Activated naive CD8-positive, alpha-beta T cell treated with anti-CD3 and anti-CD28 coated beads, Interleukin-2, amount 50 U/mL, for 16 hours (primary cell): ENCODE data around the gene ZNF32.

ENCODE experiments used
- DNase-seq: peaks from one replicate; pipeline ENCODE4 v3.0.0-alpha.2; 2020; ENCODE audit warnings: low read depth, low spot score

Gene ZNF32

DNA sequence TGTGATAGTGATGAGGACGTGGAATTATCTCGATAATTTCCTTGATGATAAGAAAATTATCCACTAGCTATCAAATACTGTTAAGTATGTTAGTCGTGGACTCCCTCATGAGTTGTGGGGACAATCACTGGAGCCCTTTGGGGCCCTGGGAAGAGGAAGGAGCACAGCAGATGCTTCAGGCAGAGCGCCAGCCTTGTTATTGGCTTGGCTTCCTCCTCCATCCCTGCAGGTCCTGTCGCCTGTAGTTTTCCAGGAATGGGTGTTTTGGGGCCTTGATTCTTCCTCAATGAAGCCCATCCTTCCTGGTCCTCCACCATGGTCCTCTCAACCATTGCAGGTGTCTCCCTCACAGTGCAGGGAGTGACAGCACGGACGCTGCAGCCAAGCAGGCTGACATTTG lies 32.5 kb upstream of the ZNF32 start:
- DNase-seq, result no peak

DNA sequence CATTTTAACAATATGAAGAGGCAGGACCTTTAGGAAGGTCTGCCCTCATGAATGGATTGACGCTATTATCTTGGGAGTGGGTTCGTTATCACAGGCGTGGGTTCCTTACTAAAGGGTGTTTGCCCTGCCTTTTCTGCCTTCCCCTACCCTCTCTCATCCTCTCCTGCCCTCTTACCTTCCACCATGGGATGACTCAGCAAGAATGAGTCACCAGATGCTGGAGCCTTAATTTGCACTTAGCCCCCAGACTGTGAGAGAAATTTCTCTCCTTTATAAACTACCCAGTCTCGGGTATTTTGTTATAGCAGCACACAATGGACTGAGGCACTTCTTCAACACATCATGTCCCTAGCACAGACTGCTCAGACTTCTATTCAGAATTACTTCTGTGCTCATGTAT lies 31.4 kb upstream of the ZNF32 start:
- no peak for DNase-seq

GRCh38 chr10:43679509-43679908 lies 30.8 kb upstream of the ZNF32 start:
- no peak for DNase-seq

DNA sequence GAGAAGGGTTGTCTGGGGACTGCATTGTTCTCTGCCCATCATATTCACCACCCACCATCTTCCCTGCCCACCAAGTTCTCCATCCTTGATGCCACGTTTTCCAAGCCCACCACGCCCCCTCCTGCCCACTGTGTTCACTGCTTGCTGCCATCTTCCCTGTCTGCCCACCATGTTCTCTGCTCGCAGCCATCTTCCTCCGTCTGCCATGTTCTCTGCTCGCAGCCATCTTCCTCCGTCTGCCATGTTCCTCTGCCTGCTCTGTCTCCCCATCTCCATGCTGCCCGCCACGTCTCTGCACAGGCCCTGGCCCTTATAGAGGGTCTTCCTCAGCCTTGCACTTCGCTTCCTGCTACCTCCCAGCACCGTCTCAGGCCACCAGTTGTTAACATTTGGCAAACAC lies 30.0 kb upstream of the ZNF32 start:
- DNase-seq, result no peak

DNA sequence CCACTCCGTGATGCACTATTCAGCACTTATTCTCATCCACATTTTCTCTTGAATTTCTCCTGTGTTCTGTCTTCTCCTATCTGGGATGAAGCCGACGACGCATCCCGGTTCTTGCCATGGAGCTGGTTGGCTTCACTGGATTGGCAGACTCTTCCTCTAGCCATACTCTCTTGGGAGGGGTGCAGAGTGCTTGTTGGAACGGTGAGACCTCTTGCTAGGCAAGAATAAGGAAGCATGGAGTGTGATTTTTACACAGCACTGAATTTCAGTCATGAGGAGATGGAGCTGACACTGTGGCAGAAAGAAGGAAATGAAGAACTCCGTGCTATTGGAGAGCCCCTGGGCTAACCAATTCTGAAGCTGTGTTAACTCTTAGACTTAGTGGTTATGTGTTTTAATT lies 28.2 kb upstream of the ZNF32 start:
- DNase-seq, result no peak

GRCh38 chr10:43676331-43676730 lies 27.6 kb upstream of the ZNF32 start:
- DNase-seq, result no peak

DNA sequence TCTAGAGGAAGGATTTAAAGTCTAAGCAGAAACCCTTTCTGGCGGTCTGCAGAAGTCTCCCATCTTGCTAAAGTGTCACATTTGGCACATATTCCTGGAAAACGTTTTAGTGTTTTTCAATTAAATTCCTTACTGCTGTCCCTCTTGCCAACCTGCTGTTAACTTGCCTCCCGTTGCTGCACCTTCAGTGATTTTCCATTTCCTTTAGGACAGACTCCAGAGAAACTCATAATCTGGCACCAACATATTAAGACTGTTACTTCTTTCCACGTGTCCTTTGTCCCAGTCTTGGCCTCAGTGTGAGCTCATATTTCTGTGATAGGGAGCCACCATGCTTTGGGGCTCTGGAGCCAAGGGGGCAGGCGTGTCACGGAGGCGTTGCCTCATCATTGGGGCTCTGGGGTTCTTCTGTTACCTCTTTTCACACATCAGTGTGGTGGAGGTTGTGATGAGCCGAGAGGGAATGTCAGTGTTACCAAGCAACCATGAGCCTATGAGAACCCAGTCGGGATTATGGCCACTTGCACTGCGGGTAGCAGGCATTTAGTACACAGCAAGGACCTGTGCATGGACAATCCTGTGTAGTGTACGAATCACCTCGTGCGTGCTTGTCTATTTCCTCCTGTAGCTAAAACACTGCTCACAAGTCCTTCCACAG lies 26.0 kb upstream of the ZNF32 start:
- DNase-seq, result no peak

GRCh38 chr10:43673471-43673870 lies 24.8 kb upstream of the ZNF32 start:
- no peak for DNase-seq

DNA sequence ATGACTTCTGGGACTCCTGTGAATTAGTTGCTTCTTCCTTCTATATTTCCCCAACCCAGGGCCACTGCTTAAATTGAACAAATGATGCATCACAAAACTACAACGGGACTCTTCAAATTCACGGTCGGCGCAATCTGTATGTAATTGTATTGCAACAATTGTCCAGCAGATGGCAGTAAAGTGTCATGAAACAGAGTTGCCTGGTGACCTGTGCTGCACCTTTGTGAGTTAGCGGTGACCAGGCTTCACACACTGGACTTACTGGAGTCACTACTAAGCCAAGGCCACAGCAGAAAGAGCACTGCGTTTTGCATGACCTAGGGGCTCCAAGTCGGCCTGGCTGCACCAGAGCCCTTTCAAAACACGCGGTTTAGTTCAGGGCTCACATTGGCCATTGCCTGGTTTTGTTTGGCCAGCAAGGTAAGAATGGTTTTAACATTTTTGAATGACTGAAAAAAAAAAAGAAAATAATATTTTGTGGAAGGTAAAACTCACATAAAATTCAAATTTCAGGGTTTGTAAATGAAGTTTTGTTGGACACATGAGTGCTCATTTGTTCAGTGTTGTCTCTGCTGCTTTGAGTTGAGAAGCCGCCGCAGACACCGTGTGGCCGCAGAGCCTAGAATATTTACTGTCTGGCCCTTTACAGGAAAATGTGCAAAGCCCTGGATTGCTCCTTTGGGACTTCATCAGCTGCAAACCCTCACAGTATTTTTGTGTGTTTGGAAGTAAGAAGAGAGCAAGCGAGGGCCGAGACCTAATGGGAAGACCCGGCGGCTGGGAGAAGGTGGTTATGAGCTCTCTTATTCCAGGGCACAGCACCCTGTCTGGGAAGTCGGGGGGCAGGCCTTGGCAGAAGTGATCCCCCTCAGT lies 23.2 kb upstream of the ZNF32 start:
- no peak for DNase-seq

DNA sequence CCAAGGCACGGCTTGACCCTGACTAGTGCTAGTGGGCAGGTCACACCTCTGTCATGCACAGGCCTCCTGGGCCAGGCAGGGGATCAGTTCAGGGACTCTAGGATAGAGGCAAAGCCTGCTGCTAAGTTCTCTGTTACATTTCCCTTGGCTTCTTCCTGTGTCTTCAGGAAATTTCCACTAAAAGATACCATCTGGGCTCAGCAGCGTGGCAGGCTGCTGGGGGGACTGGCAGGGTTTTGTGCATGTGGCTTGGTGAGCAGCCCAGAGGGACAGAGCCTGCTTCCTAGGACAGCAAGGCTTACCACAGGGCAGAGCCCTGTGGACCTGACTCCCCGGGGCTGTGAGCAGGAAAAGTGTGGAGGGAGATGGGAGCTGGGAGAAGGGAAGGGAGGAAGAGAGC lies 20.7 kb upstream of the ZNF32 start:
- no peak for DNase-seq

DNA sequence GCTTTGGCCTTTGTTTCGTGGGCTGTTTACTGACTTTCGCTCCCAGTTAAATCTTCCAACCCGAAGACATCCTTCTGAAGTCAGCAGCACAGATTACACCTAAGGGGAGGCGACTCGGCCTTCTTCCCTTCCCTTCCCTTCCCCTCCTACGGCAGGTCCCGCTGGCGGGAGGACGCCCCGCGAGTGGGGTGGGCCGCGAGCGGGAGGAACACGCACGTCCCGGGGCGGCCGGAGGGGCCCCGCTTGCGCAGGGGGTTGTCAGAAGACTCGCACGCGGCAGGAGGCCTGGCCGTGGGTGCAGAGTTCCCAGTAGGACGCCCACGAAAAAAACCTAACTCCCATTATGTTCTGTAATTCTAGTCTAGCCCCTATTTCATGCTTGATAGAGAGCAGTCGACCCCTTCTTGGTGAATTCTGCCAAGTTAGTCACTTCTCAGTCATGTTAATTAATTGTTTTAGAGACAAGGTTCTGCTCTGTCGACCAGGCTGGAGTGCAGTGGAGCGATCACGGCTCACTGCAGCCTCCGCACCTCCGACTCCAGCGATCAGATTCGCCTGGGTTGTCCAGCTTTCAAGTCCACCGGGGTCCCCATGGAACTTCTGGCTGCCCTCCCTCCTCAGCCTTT lies 19.2 kb upstream of the ZNF32 start:
- DNase-seq, result no peak

DNA sequence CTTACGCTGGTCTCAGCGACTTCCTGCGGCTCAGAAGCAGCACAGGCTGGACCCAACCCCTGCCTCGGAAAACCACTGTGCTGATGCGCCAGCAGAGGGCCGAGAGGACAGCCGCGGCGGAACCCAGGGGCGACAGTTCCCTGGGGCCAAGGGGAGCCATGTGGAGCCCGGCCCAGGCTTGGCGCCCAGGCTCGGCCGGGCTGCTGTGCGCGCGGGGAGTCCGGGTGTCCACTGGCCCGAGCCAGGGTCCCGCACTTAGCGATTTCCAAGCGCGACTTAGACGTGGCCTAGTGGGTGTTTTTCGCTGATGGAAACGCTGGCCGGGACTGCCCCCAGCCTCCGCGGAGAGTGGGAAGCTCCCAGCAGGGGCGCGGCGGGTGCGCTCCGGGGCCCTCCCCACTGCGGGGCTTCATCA lies 18.6 kb upstream of the ZNF32 start:
- DNase-seq, result no peak

DNA sequence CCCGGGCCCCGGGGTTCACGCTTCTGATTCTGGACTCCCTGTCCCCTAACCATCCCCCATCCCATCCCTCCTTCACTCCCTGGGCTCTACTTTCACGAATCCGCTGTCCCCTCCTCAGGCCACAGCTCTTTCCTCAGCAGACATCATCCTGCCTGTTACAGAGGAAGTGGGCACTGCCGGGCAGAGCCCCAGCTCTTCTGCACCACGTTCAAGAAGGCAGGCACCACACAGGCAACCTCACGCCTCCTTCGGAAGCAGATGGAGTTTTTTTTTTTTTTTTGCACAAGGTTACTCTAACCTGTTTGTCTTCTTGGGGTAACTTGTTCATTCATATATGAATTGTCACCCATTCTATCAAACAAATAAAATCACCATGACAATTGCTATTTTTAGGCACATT lies 17.9 kb upstream of the ZNF32 start:
- DNase-seq, result no peak

GRCh38 chr10:43665054-43665453 lies 16.4 kb upstream of the ZNF32 start:
- DNase-seq, result no peak

DNA sequence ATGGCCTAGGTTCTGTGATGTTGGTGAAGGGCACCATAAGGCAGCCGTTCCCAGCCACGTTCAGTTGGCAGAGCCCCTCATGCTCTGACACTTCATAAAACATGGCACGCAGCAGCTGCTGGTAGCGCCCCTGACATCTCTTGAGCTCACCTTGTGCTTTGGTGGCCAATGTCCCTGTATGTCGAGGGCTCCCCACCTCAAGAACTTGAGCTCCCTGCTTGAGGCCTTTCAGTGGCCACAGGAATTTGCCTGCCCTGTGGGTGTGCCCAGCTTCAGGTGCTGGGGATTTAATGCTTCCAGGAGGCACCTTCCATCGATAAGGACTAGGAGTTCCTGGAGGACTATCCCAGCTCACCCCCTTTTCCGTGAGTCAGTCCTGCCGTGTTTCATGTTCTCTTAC lies 9.5 kb upstream of the ZNF32 start:
- DNase-seq, result no peak

DNA sequence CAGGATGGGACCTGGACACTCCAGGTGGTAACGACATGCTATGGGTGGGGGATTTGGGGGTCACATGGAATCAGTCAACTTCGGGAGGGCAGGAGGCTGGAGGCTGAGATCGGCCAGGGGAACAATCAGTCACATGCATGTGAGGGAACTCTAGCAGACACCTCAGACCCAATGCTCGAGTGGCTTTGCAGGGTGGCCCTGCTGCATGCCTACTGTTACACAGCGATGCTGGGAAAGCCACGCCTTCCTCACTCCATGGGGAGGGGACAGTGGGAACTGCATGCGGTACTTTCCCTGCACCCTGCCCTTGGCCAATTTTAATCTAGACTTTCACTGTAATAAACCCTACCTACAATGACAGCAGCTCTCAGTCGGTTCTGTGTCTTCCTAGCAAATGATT lies 6.6 kb upstream of the ZNF32 start:
- DNase-seq, result no peak

DNA sequence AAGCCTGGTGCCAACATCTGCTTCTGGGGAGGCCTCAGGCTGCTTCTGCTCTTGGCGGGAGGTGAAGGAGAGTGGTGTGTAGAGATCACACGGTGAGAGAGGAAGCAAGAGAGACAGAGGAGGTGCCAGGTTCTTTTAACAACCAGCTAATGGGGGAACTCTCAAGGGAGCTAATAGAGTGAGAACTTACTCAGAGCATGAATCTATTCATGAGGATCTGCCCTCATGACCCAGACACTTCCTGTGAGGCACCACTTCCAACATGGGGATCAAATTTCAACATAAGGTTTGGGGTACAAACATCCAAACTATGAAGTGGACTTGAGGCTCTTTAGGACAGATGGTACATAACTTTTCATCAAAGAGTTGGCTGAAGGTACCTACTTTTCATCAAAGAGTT lies 5.1 kb upstream of the ZNF32 start:
- DNase-seq, result no peak

GRCh38 chr10:43649185-43649523 lies 473 bp upstream of the ZNF32 start:
- no peak for DNase-seq

GRCh38 chr10:43648095-43648397 lies 635 bp downstream of the ZNF32 start:
- DNase-seq, result no peak

DNA sequence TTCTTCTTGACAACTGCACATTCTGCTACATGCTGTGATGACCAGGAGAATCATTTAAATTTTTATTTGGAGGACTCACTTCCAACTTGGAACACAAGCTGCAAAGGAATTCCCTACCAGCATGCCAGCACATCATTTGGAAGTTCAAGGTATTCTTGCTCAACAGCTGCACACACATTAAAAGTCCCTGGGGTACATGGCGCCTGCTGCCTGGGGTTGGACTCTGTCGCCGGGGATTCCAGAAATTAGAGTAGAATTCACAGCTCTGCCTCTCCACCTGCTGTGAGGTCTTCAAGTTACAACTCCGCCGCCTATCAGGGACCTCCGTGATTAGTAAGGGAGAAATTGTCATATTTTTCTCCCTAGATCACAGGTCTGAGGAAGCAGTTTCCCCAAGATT lies 1.1 kb downstream of the ZNF32 start:
- DNase-seq, result no peak

GRCh38 chr10:43645866-43646265 lies 2.8 kb downstream of the ZNF32 start:
- DNase-seq, result no peak

- DNase-seq, result no peak
These were observed 4.4 kb downstream of the ZNF32 start for GRCh38 chr10:43644252-43644651.

GRCh38 chr10:43640603-43641002 lies 8.1 kb downstream of the ZNF32 start:
- DNase-seq, result no peak
